GM19328 (cell line): Measurements from ENCODE around the gene DNMT3L.
A peak's percentile ranks its signal among the peaks of the same experiment; 100 is the strongest.
"Not testable (repeated sequence)": the region's sequence is repeated elsewhere in the genome, so short reads cannot be mapped to it uniquely, and the experiment has no call there.

Source experiments
- ATAC-seq: cut with Tn5 transposase; IDR thresholded peaks from one replicate; pipeline ENCODE4 v1.9.1; 2021; ENCODE audit warnings: mild to moderate bottlenecking, moderate library complexity; ENCODE audit not compliant: unreplicated experiment

Gene DNMT3L

GRCh38 chr21:44261675-44262295 lies at the start of gene DNMT3L:
TSS of gene DNMT3L (minus strand) at chr21:44261897. CDS start at chr21:44261259, 638 bp downstream.
- ATAC-seq: no peak

GRCh38 chr21:44310628-44311507 lies 49.2 kb upstream of the DNMT3L start:
- ATAC-seq: no peak

GRCh38 chr21:44306936-44307704 lies 45.4 kb upstream of the DNMT3L start:
- ATAC-seq: no peak

- no peak for ATAC-seq
These were observed 44.0 kb upstream of the DNMT3L start for GRCh38 chr21:44305691-44306090.

- ATAC-seq: no peak
These were observed 43.2 kb upstream of the DNMT3L start for GRCh38 chr21:44304877-44305293.

GRCh38 chr21:44304011-44304616 lies 42.4 kb upstream of the DNMT3L start:
- no peak for ATAC-seq

GRCh38 chr21:44303490-44303981 lies 41.8 kb upstream of the DNMT3L start:
- ATAC-seq: no peak

GRCh38 chr21:44302573-44303401 lies 41.1 kb upstream of the DNMT3L start:
- ATAC-seq: not testable (repeated sequence)

- ATAC-seq: no peak
These were observed 40.3 kb upstream of the DNMT3L start for GRCh38 chr21:44301961-44302406.

- no peak for ATAC-seq
These were observed 39.4 kb upstream of the DNMT3L start for GRCh38 chr21:44301141-44301540.

GRCh38 chr21:44300262-44300959 lies 38.7 kb upstream of the DNMT3L start:
- ATAC-seq: peak; percentile 38

- ATAC-seq: peak; percentile 47
These were observed 38.0 kb upstream of the DNMT3L start, which contains the start of gene PFKL for GRCh38 chr21:44299458-44300261. TSS of gene PFKL (plus strand) at chr21:44300053. CDS start at chr21:44300106, 53 bp downstream.

GRCh38 chr21:44299085-44299457 lies 37.4 kb upstream of the DNMT3L start:
- ATAC-seq: peak; percentile 2

- ATAC-seq: no peak
These were observed 36.6 kb upstream of the DNMT3L start for GRCh38 chr21:44298301-44298700.

GRCh38 chr21:44297525-44298290 lies 36.0 kb upstream of the DNMT3L start:
- no peak for ATAC-seq

GRCh38 chr21:44296916-44297315 lies 35.2 kb upstream of the DNMT3L start:
- ATAC-seq: no peak

GRCh38 chr21:44296103-44296519 lies 34.4 kb upstream of the DNMT3L start:
- no peak for ATAC-seq

- ATAC-seq: no peak
These were observed 33.9 kb upstream of the DNMT3L start for GRCh38 chr21:44295646-44296045.
